K562 treated with DMSO at 1 percent for 24 hours (cell line): ENCODE data around the gene GYG1. TPM values are rescaled to one million over a fixed set of nuclear protein-coding genes. Genes with fewer than 3 reads are reported as not detected.

Experiments
- total RNA-seq: library from RNA; unstranded; fragments of 300-600 nt; gene quantifications from 2 replicates; pipeline ENCODE4 v1.2.3, GENCODE V29; 2022; ENCODE audit warnings: low read depth; ENCODE audit not compliant: insufficient read depth

Gene GYG1
- total RNA-seq, result 14.5 and 16.6 TPM in 2 replicates

DNA sequence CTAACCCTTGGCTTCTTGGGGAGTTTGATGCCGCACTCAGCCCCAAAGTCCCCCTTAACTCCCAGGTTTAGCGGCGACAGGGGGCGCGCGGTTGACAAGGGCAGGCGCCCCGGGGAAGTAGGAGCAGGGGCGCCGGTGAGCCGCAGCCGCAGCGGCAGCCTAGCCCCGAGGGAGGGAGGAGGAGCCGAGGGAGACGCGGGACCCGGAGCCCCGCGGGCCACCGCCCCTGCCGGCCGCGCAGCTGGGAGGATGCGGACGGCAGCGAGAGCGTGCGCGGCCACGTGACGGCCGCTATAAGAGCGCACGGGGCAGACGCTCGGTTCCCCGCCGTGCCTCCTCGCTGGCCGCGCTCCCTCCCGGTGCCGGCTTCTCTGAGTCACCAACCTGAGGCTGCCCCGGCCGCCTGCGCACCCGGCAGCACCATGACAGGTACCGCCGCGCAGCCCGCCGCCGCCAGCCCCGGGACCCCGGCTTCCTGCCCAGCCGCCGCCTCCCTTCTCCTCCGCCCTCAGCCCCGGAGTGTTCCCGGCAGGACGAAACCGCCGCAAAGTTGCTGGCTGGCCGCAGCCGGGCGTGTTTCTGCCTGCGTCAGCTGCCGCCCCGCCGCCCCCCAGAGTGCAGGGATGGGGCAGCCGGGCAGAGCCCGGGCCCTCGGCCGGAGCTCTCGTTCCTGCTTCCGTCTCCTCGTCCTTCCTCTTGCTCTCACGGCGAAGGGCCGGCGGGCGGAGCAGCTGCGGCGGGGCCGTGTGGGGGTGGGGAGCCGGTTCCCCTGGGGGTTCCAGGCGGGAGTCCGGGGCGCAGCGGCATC, at the start of gene GYG1:
Gene GYG1 (plus strand): TSS at position 322 of the 808 bp plus-strand sequence. CDS start 101 bp downstream, at position 423.

Other genes starting within 250 kb of the GYG1 start
- gene CPB1, start 163.7 kb upstream of the GYG1 start, total RNA-seq, result not detected in 2 replicates
- gene CPA3, start 126.2 kb upstream of the GYG1 start, total RNA-seq, result not detected in 2 replicates
- 25.7 and 29.9 TPM in 2 replicates for gene HLTF, start 95.0 kb downstream of the GYG1 start, total RNA-seq
- gene HPS3, start 138.1 kb downstream of the GYG1 start, total RNA-seq, result 9.1 and 10.4 TPM in 2 replicates
- gene CP, start 230.3 kb downstream of the GYG1 start, total RNA-seq, result not detected in 2 replicates